ENCODE results near the gene SF1. TPM values are rescaled to one million over a fixed set of nuclear protein-coding genes. Genes with fewer than 3 reads are reported as not detected.

Gene SF1
- total and polyA plus RNA-seq, 4 donors = 76.2 to 213 (median 147) TPM

- Histone ChIP-seq H3K27me3 (ENCODE audit: control insufficient read depth in 3 of 3, insufficient read depth in 3 of 3, low read length in 2 of 3) (peaks cover 23 to 77% (median 52%) of the 10 kb centered on the region in 3 donors), H3K27ac (ENCODE audit: low read depth in 1 of 2, low read length in 1 of 2) (no peak overlapping the region), H3K4me3 (no peak overlapping the region), H3K9me3 (ENCODE audit: control insufficient read depth in 4 of 4, insufficient read depth in 3 of 4, low read length in 3 of 4) (no peaks in the 10 kb centered on the region), H3K36me3 (ENCODE audit: control insufficient read depth in 4 of 4, insufficient read depth in 4 of 4, low read length in 4 of 4) (no peaks in the 10 kb centered on the region), H3K4me1 (ENCODE audit: control insufficient read depth in 5 of 5, insufficient read depth in 5 of 5, low read length in 5 of 5) (peaks cover 0 to 16% (median 0%) of the 10 kb centered on the region in 5 donors), H3K9ac (ENCODE audit: insufficient read depth in 1 of 2, low read length in 2 of 2) (no peak overlapping the region)
- 41 to 46% methylated on average over 20 to 21 of the region's 21 CpGs for WGBS, 2 donors
- ATAC-seq (ENCODE audit: insufficient read depth, low FRiP score) (no peak), DNase-seq (no peak)
- TF ChIP-seq CTCF (IDR thresholded peaks at IDR 0.05; ENCODE audit: control extremely low read depth, extremely low read depth) = no peak
Observed at GRCh38 chr11:64716473-64717267, 61.7 kb downstream of the SF1 start.

GRCh38 chr11:64715756-64716472 is 62.4 kb downstream of the SF1 start:
- ATAC-seq (ENCODE audit: insufficient read depth, low FRiP score) (no peak), DNase-seq (no peak)
- Histone ChIP-seq H3K27ac (ENCODE audit: low read depth in 1 of 2, low read length in 1 of 2) (no peak overlapping the region), H3K9ac (ENCODE audit: insufficient read depth in 1 of 2, low read length in 2 of 2) (no peak overlapping the region), H3K4me3 (no peak overlapping the region), H3K9me3 (ENCODE audit: control insufficient read depth in 4 of 4, insufficient read depth in 3 of 4, low read length in 3 of 4) (no peaks in the 10 kb centered on the region), H3K36me3 (ENCODE audit: control insufficient read depth in 4 of 4, insufficient read depth in 4 of 4, low read length in 4 of 4) (no peaks in the 10 kb centered on the region), H3K27me3 (ENCODE audit: control insufficient read depth in 3 of 3, insufficient read depth in 3 of 3, low read length in 2 of 3) (peaks cover 23 to 75% (median 57%) of the 10 kb centered on the region in 3 donors), H3K4me1 (ENCODE audit: control insufficient read depth in 5 of 5, insufficient read depth in 5 of 5, low read length in 5 of 5) (peaks cover 0 to 16% (median 7%) of the 10 kb centered on the region in 5 donors)
- no peak for TF ChIP-seq CTCF (IDR thresholded peaks at IDR 0.05; ENCODE audit: control extremely low read depth, extremely low read depth)
- 45 to 53% methylated on average over 13 of the region's 13 CpGs for whole genome bisulfite sequencing, 2 donors

GRCh38 chr11:64715110-64715509 is 63.2 kb downstream of the SF1 start:
- H3K4me1 ChIP-seq (ENCODE audit: control insufficient read depth in 5 of 5, insufficient read depth in 5 of 5, low read length in 5 of 5) = peaks cover 0 to 17% (median 15%) of the 10 kb centered on the region in 5 donors
- no peak for DNase-seq
- H3K9ac ChIP-seq (ENCODE audit: insufficient read depth in 1 of 2, low read length in 2 of 2) = no peak overlapping the region
- H3K27ac ChIP-seq (ENCODE audit: low read depth in 1 of 2, low read length in 1 of 2) = no peak overlapping the region
- ATAC-seq (ENCODE audit: insufficient read depth, low FRiP score) = no peak
- 48 to 68% methylated on average over 5 of the region's 5 CpGs for WGBS, 2 donors
- H3K36me3 ChIP-seq (ENCODE audit: control insufficient read depth in 4 of 4, insufficient read depth in 4 of 4, low read length in 4 of 4) = no peaks in the 10 kb centered on the region
- H3K4me3 ChIP-seq = no peak overlapping the region
- H3K27me3 ChIP-seq (ENCODE audit: control insufficient read depth in 3 of 3, insufficient read depth in 3 of 3, low read length in 2 of 3) = peaks cover 23 to 78% (median 64%) of the 10 kb centered on the region in 3 donors
- no peak for TF ChIP-seq CTCF (IDR thresholded peaks at IDR 0.05; ENCODE audit: control extremely low read depth, extremely low read depth)
- no peaks in the 10 kb centered on the region for H3K9me3 ChIP-seq (ENCODE audit: control insufficient read depth in 4 of 4, insufficient read depth in 3 of 4, low read length in 3 of 4)
